CD4-positive, alpha-beta T cell (primary cell): ENCODE measurements around the gene SPINT1. TPM values are rescaled to one million over a fixed set of nuclear protein-coding genes. Genes with fewer than 3 reads are reported as not detected.

Experiments
- ATAC-seq: fragments of 200-7000 bp; cut with Tn5 transposase; one replicate; pipeline ENCODE4 v1.10.0; 2022; ENCODE audit warnings: mild to moderate bottlenecking; ENCODE audit not compliant: poor library complexity
- CTCF ChIA-PET: fragments of 350-600 bp; sonication (Branson Sonifier 250); formaldehyde crosslinking; loops from one replicate; lab custom pipeline; 2021; ENCODE audit warnings: antibody characterized with exemption, inconsistent platforms; lab: Charles Lee
- POLR2A ChIA-PET: fragments of 350-600 bp; sonication (Branson Sonifier 250); formaldehyde crosslinking; loops from one replicate; lab custom pipeline; 2021; ENCODE audit warnings: antibody characterized with exemption, inconsistent platforms; lab: Charles Lee
- DNase-seq, 14 experiments: peaks; one replicate each; pipeline ENCODE4 v3.0.0-alpha.2; 2013 to 2020; ENCODE audit warnings: mixed read lengths in 2 of 14
- H3K27ac ChIP-seq, 2 donors: one replicate each; pipeline versions ENCODE4 v1.5.1 to v1.7.0; 2013; ENCODE audit warnings: low read length in 2 of 2, low read depth in 1 of 2, mild to moderate bottlenecking in 1 of 2
- H3K27me3 ChIP-seq, 2 experiments: 1 replicate in 1 of 2; 2 replicates in 1 of 2; pipeline versions ENCODE4 v1.6.1 to v1.7.0; 2013; ENCODE audit warnings: low read length in 2 of 2, control low read depth in 1 of 2, mild to moderate bottlenecking in 1 of 2, moderate library complexity in 1 of 2; ENCODE audit not compliant: insufficient read depth in 2 of 2, control insufficient read depth in 1 of 2
- H3K36me3 ChIP-seq: one replicate; pipeline ENCODE4 v1.6.1; 2013; ENCODE audit warnings: low read length, control low read depth; ENCODE audit not compliant: insufficient read depth
- H3K4me1 ChIP-seq: one replicate; pipeline ENCODE4 v1.6.1; 2013; ENCODE audit warnings: low read length, control low read depth; ENCODE audit not compliant: insufficient read depth
- H3K4me3 ChIP-seq: one replicate; pipeline ENCODE4 v1.5.1; 2013; ENCODE audit warnings: mild to moderate bottlenecking, low read length, moderate library complexity
- H3K9me3 ChIP-seq, 2 experiments: 1 replicate in 1 of 2; 2 replicates in 1 of 2; pipeline versions ENCODE4 v1.6.1 to v1.7.0; 2013; ENCODE audit warnings: low read length in 2 of 2, mild to moderate bottlenecking in 2 of 2, control low read depth in 1 of 2, moderate library complexity in 1 of 2; ENCODE audit not compliant: control insufficient read depth in 1 of 2, insufficient read depth in 1 of 2
- H3K27ac Mint-ChIP-seq: one replicate; pipeline ENCODE4 v1.8.0; 2020; ENCODE audit warnings: mixed read lengths
- H3K27me3 Mint-ChIP-seq: one replicate; pipeline ENCODE4 v1.8.0; 2021; ENCODE audit warnings: mixed read lengths
- H3K36me3 Mint-ChIP-seq: one replicate; pipeline ENCODE4 v1.8.0; 2021; ENCODE audit warnings: low read depth, mixed read lengths
- H3K4me1 Mint-ChIP-seq: one replicate; pipeline ENCODE4 v1.8.0; 2021; ENCODE audit warnings: low read depth, mixed read lengths
- H3K4me3 Mint-ChIP-seq: one replicate; pipeline ENCODE4 v1.8.0; 2020; ENCODE audit warnings: mild to moderate bottlenecking, mixed read lengths
- H3K9me3 Mint-ChIP-seq: one replicate; pipeline ENCODE4 v1.8.0; 2020; ENCODE audit warnings: mixed read lengths
- CTCF ChIP-seq: fragments of 200-600 bp; IDR thresholded peaks from one replicate; pipeline ENCODE4 v1.8.0; 2022; ENCODE audit warnings: antibody characterized with exemption, mild to moderate bottlenecking
- intact Hi-C, 2 experiments: fragments of 100-400 bp; cut with DNase I in 1 of 2; cut with micrococcal nuclease in 1 of 2; formaldehyde crosslinking; loops; one replicate each; pipeline versions ENCODE4 v1.15.1 to v1.9.0; 2023 to 2025; cut with DNase I, micrococcal nuclease
- total RNA-seq, 174 experiments: library from RNA in 2 of 174; stranded (reverse) in 2 of 174; gene quantifications; one replicate each; pipeline ENCODE4 v1.2.3 and lab custom pipeline; 2021 to 2026

Gene SPINT1
- total RNA-seq, 2 experiments from 2014 or later: 1.0 to 1.6 TPM

GRCh38 chr15:40832903-40833302 lies 10.9 kb upstream of the SPINT1 start:
- no peak overlapping the region for H3K27ac ChIP-seq
- ChIA-PET CTCF (interaction anchor here (1.1 kb wide), 1 partner anchor 26 kb away, joined by 3 read pairs; no protein-coding TSS in a partner anchor), POLR2A (no interaction called here)
- no peak for TF ChIP-seq CTCF
- no peaks in the 10 kb centered on the region for H3K4me1 ChIP-seq
- intact Hi-C loops: no loop called here
- H3K36me3 ChIP-seq: no peaks in the 10 kb centered on the region
- Mint-ChIP-seq H3K9me3 (no peaks in the 10 kb centered on the region), H3K4me1 (no peaks in the 10 kb centered on the region), H3K36me3 (no peaks in the 10 kb centered on the region), H3K27me3 (no peaks in the 10 kb centered on the region), H3K27ac (no peak overlapping the region), H3K4me3 (no peak overlapping the region)
- DNase-seq (no peak), ATAC-seq (no peak)
- no peak overlapping the region for H3K4me3 ChIP-seq
- H3K9me3 ChIP-seq: no peaks in the 10 kb centered on the region
- no peaks in the 10 kb centered on the region for H3K27me3 ChIP-seq

GRCh38 chr15:40836020-40836419 lies 7.8 kb upstream of the SPINT1 start:
- no peaks in the 10 kb centered on the region for H3K4me1 Mint-ChIP-seq
- Histone ChIP-seq H3K36me3 (no peaks in the 10 kb centered on the region), H3K4me1 (no peaks in the 10 kb centered on the region), H3K9me3 (no peaks in the 10 kb centered on the region), H3K27me3 (no peaks in the 10 kb centered on the region), H3K4me3 (no peak overlapping the region), H3K27ac (no peak overlapping the region)
- no peak for DNase-seq
- intact Hi-C loops: no loop called here
- ChIA-PET CTCF (no interaction called here), POLR2A (no interaction called here)
- H3K27me3 Mint-ChIP-seq: no peaks in the 10 kb centered on the region
- H3K27ac Mint-ChIP-seq: no peak overlapping the region
- TF ChIP-seq CTCF: no peak
- ATAC-seq: no peak
- no peaks in the 10 kb centered on the region for H3K9me3 Mint-ChIP-seq
- no peak overlapping the region for H3K4me3 Mint-ChIP-seq
- no peaks in the 10 kb centered on the region for H3K36me3 Mint-ChIP-seq

- Mint-ChIP-seq H3K27me3 (peaks cover 5% of the 10 kb centered on the region), H3K4me3 (no peak overlapping the region), H3K27ac (no peak overlapping the region), H3K9me3 (no peaks in the 10 kb centered on the region), H3K4me1 (peaks cover 5% of the 10 kb centered on the region), H3K36me3 (no peaks in the 10 kb centered on the region)
- no peak overlapping the region for H3K4me3 ChIP-seq
- CTCF ChIA-PET: no interaction called here
- POLR2A ChIA-PET: no interaction called here
- H3K36me3 ChIP-seq: no peaks in the 10 kb centered on the region
- no peak for TF ChIP-seq CTCF
- no peak overlapping the region for H3K27ac ChIP-seq
- H3K4me1 ChIP-seq: peaks cover 5% of the 10 kb centered on the region
- H3K9me3 ChIP-seq: no peaks in the 10 kb centered on the region
- no peak for ATAC-seq
- peaks cover 0 to 7% of the 10 kb centered on the region in 2 experiments for H3K27me3 ChIP-seq
- intact Hi-C loops: no loop called here
- DNase-seq: no peak
Measured at GRCh38 chr15:40838756-40839155, 5.1 kb upstream of the SPINT1 start.
